ENCODE measurements around the gene LIPC. TPM values are rescaled to one million over a fixed set of nuclear protein-coding genes. Genes with fewer than 3 reads are reported as not detected.

LIPC gene
- total and polyA plus RNA-seq, 2 experiments from 2014 or later: not detected

GRCh38 chr15:58503139-58504027 is 71.6 kb downstream of the LIPC start (continued):
- no peak for TF ChIP-seq CTCF (conservative IDR thresholded peaks at IDR 0.05; ENCODE audit: low read depth in 2 of 2)
- no peak for TF ChIP-seq REST (IDR thresholded peaks at IDR 0.05; ENCODE audit: unreplicated experiment)

- H3K36me3 ChIP-seq (ENCODE audit: insufficient read depth): no peaks in the 10 kb centered on the region
- H3K4me2 ChIP-seq: no peak overlapping the region
- Mint-ChIP-seq H3K9me3 (no peaks in the 10 kb centered on the region), H3K27me3 (ENCODE audit: insufficient read depth, low read depth, poor library complexity) (peaks cover 4% of the 10 kb centered on the region), H3K27ac (no peak overlapping the region), H3K4me3 (no peak overlapping the region), H3K36me3 (ENCODE audit: low read depth) (no peaks in the 10 kb centered on the region), H3K4me1 (peaks cover 7% of the 10 kb centered on the region; the same call in 2 of the 3 replicates)
- ATAC-seq (no peak), DNase-seq (ENCODE audit: low spot score) (no peak)
- H3K9me2 ChIP-seq (ENCODE audit: insufficient read depth): no peaks in the 10 kb centered on the region
- H2AFZ ChIP-seq: no peak overlapping the region
- H4K20me1 ChIP-seq (replicated peaks; ENCODE audit: insufficient read depth): no peaks in the 10 kb centered on the region
- H3K27ac ChIP-seq (ENCODE audit: low read depth): no peak overlapping the region
- no peaks in the 10 kb centered on the region for H3K79me2 ChIP-seq (replicated peaks; ENCODE audit: insufficient read depth)
- no peaks in the 10 kb centered on the region for H3K27me3 ChIP-seq (ENCODE audit: insufficient read depth)
- no peak overlapping the region for H3K4me3 ChIP-seq
- H3K4me1 ChIP-seq (ENCODE audit: insufficient read depth): no peaks in the 10 kb centered on the region
- H3F3A ChIP-seq (replicated peaks; ENCODE audit: low read depth): no peaks in the 10 kb centered on the region
- TF ChIP-seq ZNF331 (CRISPR knock-in tag; IDR thresholded peaks at IDR 0.05; ENCODE audit: low read depth): no peak
- no peak for TF ChIP-seq POLR2AphosphoS5 (IDR thresholded peaks at IDR 0.05; ENCODE audit: low read depth)
- no peak for TF ChIP-seq CTCF (conservative IDR thresholded peaks at IDR 0.05; ENCODE audit: low read depth in 2 of 2)
- TF ChIP-seq EZH2phosphoT487 (IDR thresholded peaks at IDR 0.05; ENCODE audit: unreplicated experiment): no peak
- TF ChIP-seq CREB1 (CRISPR knock-in tag; IDR thresholded peaks at IDR 0.05; ENCODE audit: low read depth): no peak
- TF ChIP-seq REST (IDR thresholded peaks at IDR 0.05; ENCODE audit: unreplicated experiment): no peak
- no peak for TF ChIP-seq JUNB (IDR thresholded peaks at IDR 0.05; ENCODE audit: unreplicated experiment)
- TF ChIP-seq ETS1 (IDR thresholded peaks at IDR 0.05): no peak
Observed at GRCh38 chr15:58504674-58505234, 73.0 kb downstream of the LIPC start.
